Breast epithelium (tissue), 3 donors: Measurements from ENCODE around the gene RILPL2.
"Not testable (repeated sequence)": the region's sequence is repeated elsewhere in the genome, so short reads cannot be mapped to it uniquely, and the experiment has no call there.

Experiments
- POLR2AphosphoS5 ChIP-seq, 3 donors: sonication (generic); formaldehyde crosslinking; IDR thresholded peaks; one replicate each; pipeline ENCODE4 v1.6.1; 2017; ENCODE audit warnings: antibody characterized with exemption in 3 of 3
- TF ChIP-seq, protein P1 (sequence below), 3 donors: fragments of 450-650 bp; IDR thresholded peaks; one replicate each; pipeline ENCODE4 v1.5.1; 2016 to 2017; ENCODE audit warnings: antibody characterized with exemption in 3 of 3, mild to moderate bottlenecking in 3 of 3, moderate library complexity in 3 of 3

DNA sequence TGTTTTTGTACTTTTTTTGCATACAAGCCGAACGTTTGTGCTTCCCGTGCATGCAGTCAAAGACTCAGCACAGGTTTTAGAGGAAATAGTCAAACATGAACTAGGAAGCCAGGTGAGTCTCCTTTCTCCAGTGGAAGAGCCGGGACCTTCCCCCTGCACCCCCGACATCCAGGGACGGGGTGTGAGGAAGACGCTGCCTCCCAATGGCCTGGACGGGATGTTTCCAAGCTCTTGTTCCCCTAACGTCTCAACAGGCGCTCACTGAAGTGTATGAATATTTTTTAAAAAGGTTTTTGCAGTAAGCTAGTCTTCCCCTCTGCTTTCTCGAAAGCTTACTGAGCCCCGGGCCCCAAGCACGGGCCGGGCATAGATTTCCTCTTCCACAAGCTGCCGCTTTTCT, 28.6 kb downstream of the RILPL2 start:
- TF ChIP-seq, protein P1, sequence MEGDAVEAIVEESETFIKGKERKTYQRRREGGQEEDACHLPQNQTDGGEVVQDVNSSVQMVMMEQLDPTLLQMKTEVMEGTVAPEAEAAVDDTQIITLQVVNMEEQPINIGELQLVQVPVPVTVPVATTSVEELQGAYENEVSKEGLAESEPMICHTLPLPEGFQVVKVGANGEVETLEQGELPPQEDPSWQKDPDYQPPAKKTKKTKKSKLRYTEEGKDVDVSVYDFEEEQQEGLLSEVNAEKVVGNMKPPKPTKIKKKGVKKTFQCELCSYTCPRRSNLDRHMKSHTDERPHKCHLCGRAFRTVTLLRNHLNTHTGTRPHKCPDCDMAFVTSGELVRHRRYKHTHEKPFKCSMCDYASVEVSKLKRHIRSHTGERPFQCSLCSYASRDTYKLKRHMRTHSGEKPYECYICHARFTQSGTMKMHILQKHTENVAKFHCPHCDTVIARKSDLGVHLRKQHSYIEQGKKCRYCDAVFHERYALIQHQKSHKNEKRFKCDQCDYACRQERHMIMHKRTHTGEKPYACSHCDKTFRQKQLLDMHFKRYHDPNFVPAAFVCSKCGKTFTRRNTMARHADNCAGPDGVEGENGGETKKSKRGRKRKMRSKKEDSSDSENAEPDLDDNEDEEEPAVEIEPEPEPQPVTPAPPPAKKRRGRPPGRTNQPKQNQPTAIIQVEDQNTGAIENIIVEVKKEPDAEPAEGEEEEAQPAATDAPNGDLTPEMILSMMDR (IDR thresholded peaks at IDR 0.05): not testable (repeated sequence)
- not testable (repeated sequence) for TF ChIP-seq POLR2AphosphoS5 (IDR thresholded peaks at IDR 0.05)
